Gastrocnemius medialis (tissue), 4 donors: ENCODE measurements around the gene SPAAR. TPM values are rescaled to one million over a fixed set of nuclear protein-coding genes. Genes with fewer than 3 reads are reported as not detected.

Experiments
- ATAC-seq, 2 donors: fragments of 150-250 bp; one replicate each; pipeline ENCODE4 v1.9.1; 2016
- DNase-seq, 2 donors: peaks; one replicate each; pipeline ENCODE4 v3.0.0-alpha.2; 2019
- H3K27ac ChIP-seq, 4 donors: fragments of 200-600 bp; sonication (generic); 1 replicate in 1 of 4; 2 replicates in 3 of 4; pipeline ENCODE4 v1.5.1; 2016 to 2018; ENCODE audit warnings: mild to moderate bottlenecking in 2 of 4, moderate library complexity in 1 of 4
- H3K27me3 ChIP-seq, 3 donors: fragments of 200-600 bp; sonication (generic) in 2 of 3; 1 replicate in 1 of 3; 2 replicates in 2 of 3; pipeline versions ENCODE4 v1.5.1 to v1.6.0; 2016 to 2019; ENCODE audit warnings: mild to moderate bottlenecking in 1 of 3, moderate library complexity in 1 of 3
- H3K36me3 ChIP-seq, 2 donors: fragments of 200-600 bp; sonication (generic) in 1 of 2; one replicate each; pipeline ENCODE4 v1.5.1; 2017 to 2018
- H3K4me1 ChIP-seq, 2 donors: fragments of 200-600 bp; sonication (generic) in 1 of 2; one replicate each; pipeline ENCODE4 v1.5.1; 2016 to 2017; ENCODE audit warnings: mild to moderate bottlenecking in 2 of 2
- H3K4me3 ChIP-seq, 4 donors: fragments of 200-600 bp; sonication (generic) in 3 of 4; 1 replicate in 1 of 4; 2 replicates in 3 of 4; pipeline ENCODE4 v1.5.1; 2016 to 2019; ENCODE audit warnings: mild to moderate bottlenecking in 2 of 4
- H3K9me3 ChIP-seq, 3 donors: fragments of 200-600 bp; sonication (generic) in 2 of 3; 1 replicate in 1 of 3; 2 replicates in 2 of 3; pipeline ENCODE4 v1.5.1; 2016 to 2019
- CTCF ChIP-seq, 5 experiments: fragments of 450-650 bp in 3 of 5; fragments of 200-600 bp in 2 of 5; sonication (generic) in 2 of 5; IDR thresholded peaks in 4 of 5; conservative IDR thresholded peaks in 1 of 5; 1 replicate in 4 of 5; 2 replicates in 1 of 5; pipeline ENCODE4 v1.5.1; 2016 to 2019; ENCODE audit warnings: antibody characterized with exemption in 5 of 5, mild to moderate bottlenecking in 3 of 5, moderate library complexity in 3 of 5
- POLR2A ChIP-seq, 2 donors: fragments of 450-650 bp; IDR thresholded peaks; one replicate each; pipeline ENCODE4 v1.6.1; 2017; ENCODE audit warnings: antibody characterized with exemption in 2 of 2, mild to moderate bottlenecking in 2 of 2, moderate library complexity in 2 of 2
- in situ Hi-C, 4 donors: fragments of 200-750 bp; cut with MboI; loops; one replicate each; pipeline versions ENCODE4 v1.15.0 to v1.8.0; 2017; ENCODE audit warnings: low sequenced_read_pairs in 4 of 4
- intact Hi-C: fragments of 100-400 bp; cut with DNase I; formaldehyde crosslinking; loops from one replicate; pipeline ENCODE4 v1.15.1; 2023; ENCODE audit warnings: low total_unique reads
- total RNA-seq, 4 donors: library from RNA; depleted of rRNA; stranded (reverse); fragments of >200 nt; gene quantifications; one replicate each; pipeline versions ENCODE4 v1.1.0 to v1.2.3, GENCODE V29; 2016

SPAAR gene
- total RNA-seq, 4 donors from 2014 or later: 1.3 to 4.4 (median 2.5) TPM

- Histone ChIP-seq H3K36me3 (no peaks in the 10 kb centered on the region), H3K27me3 (no peaks in the 10 kb centered on the region), H3K9me3 (no peaks in the 10 kb centered on the region), H3K4me1 (no peaks in the 10 kb centered on the region), H3K4me3 (no peak within 1 kb of the TSS), H3K27ac (no peak within 1 kb of the TSS)
- in situ Hi-C loops: loop anchor here in 3 of 4 donors (5.0 to 25.0 kb wide), 4 partner anchors 56 to 379 kb away; no protein-coding TSS in a partner anchor
- no peak for TF ChIP-seq POLR2A (IDR thresholded peaks at IDR 0.05)
- no peak for TF ChIP-seq CTCF (IDR thresholded peaks at IDR 0.05 in 4 of 5, conservative IDR thresholded peaks at IDR 0.05 in 1 of 5)
- intact Hi-C loops: no loop called here
- ATAC-seq (no peak), DNase-seq (no peak)
These were observed 49.0 kb downstream of the SPAAR start, which contains the start of gene OR2S2 for GRCh38 chr9:35958104-35958837. TSS of gene OR2S2 (minus strand) at chr9:35958154. CDS start at chr9:35958098, 56 bp downstream.

GRCh38 chr9:35960039-35960655 is 50.9 kb downstream of the SPAAR start:
- Histone ChIP-seq H3K36me3 (no peaks in the 10 kb centered on the region), H3K27ac (no peak overlapping the region), H3K9me3 (no peaks in the 10 kb centered on the region), H3K4me1 (no peaks in the 10 kb centered on the region), H3K4me3 (no peak overlapping the region), H3K27me3 (no peaks in the 10 kb centered on the region)
- in situ Hi-C loops (loop anchor here in 2 of 4 donors (25.0 kb wide), 1 partner anchor 377 kb away; no protein-coding TSS in a partner anchor), intact Hi-C loops (no loop called here)
- TF ChIP-seq CTCF (IDR thresholded peaks at IDR 0.05 in 4 of 5, conservative IDR thresholded peaks at IDR 0.05 in 1 of 5) (no peak), POLR2A (IDR thresholded peaks at IDR 0.05) (no peak)
- ATAC-seq (no peak), DNase-seq (no peak)

Other genes starting within 250 kb of the SPAAR start
- under 1 TPM in 2 of 4 donors, not detected in 2; 0.07 to 0.10 TPM for gene ARHGEF39, start 244.3 kb upstream of the SPAAR start, total RNA-seq
- gene CA9, start 235.6 kb upstream of the SPAAR start, total RNA-seq: not detected
- 1,000 to 10,000 TPM; 6,121 to 7,913 (median 7,020) TPM for gene TPM2, start 219.6 kb upstream of the SPAAR start, total RNA-seq
- 100 to 1,000 TPM; 106 to 256 (median 186) TPM for gene TLN1, start 177.3 kb upstream of the SPAAR start, total RNA-seq
- 10 to 100 TPM; 17.8 to 39.6 (median 26.2) TPM for gene CREB3, start 176.8 kb upstream of the SPAAR start, total RNA-seq
- gene GBA2, start 160.3 kb upstream of the SPAAR start, total RNA-seq: 10 to 100 TPM; 47.3 to 63.2 (median 51.4) TPM
- 10 to 100 TPM; 22.0 to 41.1 (median 36.3) TPM for gene RGP1, start 160.2 kb upstream of the SPAAR start, total RNA-seq
- gene MSMP, start 155.2 kb upstream of the SPAAR start, total RNA-seq: not detected
- gene NPR2, start 117.9 kb upstream of the SPAAR start, total RNA-seq: 10 to 100 TPM; 12.3 to 19.2 (median 16.3) TPM
- gene SPAG8, start 97.2 kb upstream of the SPAAR start, total RNA-seq: under 1 TPM in 2 of 4 donors, not detected in 2; 0.53 to 0.61 TPM
- 10 to 100 TPM in 3 of 4 donors, 1 to 10 TPM in 1; 4.5 to 26.7 (median 22.0) TPM for gene HINT2, start 94.4 kb upstream of the SPAAR start, total RNA-seq
- gene FAM221B, start 80.8 kb upstream of the SPAAR start, total RNA-seq: not detected
- 1 to 10 TPM; 1.9 to 6.4 (median 6.1) TPM for gene TMEM8B, start 80.3 kb upstream of the SPAAR start, total RNA-seq
- gene OR13J1, start 39.1 kb upstream of the SPAAR start, total RNA-seq: not detected
- 1 to 10 TPM in 3 of 4 donors, not detected in 1; 3.2 to 5.1 (median 3.3) TPM for gene HRCT1, start 3.3 kb upstream of the SPAAR start, total RNA-seq
- gene OR2S2, start 48.7 kb downstream of the SPAAR start, total RNA-seq: not detected
- gene RECK, start 127.4 kb downstream of the SPAAR start, total RNA-seq: 1 to 10 TPM; 2.9 to 4.1 (median 3.5) TPM
- 1 to 10 TPM; 3.3 to 5.3 (median 3.9) TPM for gene GLIPR2, start 227.2 kb downstream of the SPAAR start, total RNA-seq